GM12892 (cell line): ENCODE results near the gene DDX1.

Experiments used
- DNase-seq: peaks from one replicate; pipeline ENCODE4 v3.0.0; 2011; ENCODE audit not compliant: insufficient read length
- FAIRE-seq: peaks from 2 replicates; lab custom pipeline; 2011; peaks lifted over from hg19 to GRCh38; lab: Jason Lieb, UNC
- POLR2A ChIP-seq: IDR thresholded peaks from 2 replicates; pipeline ENCODE4 v1.6.1; 2011; ENCODE audit warnings: low read depth, low read length, control low read depth
- POLR2AphosphoS5 ChIP-seq: IDR thresholded peaks from 2 replicates; pipeline ENCODE4 v1.6.1; 2011; ENCODE audit warnings: low read depth, low read length, control low read depth
- TAF1 ChIP-seq: IDR thresholded peaks from 2 replicates; pipeline ENCODE4 v1.6.1; 2011; ENCODE audit warnings: low read depth, mild to moderate bottlenecking, control low read depth, low read length, borderline replicate concordance

The DDX1 gene

DNA sequence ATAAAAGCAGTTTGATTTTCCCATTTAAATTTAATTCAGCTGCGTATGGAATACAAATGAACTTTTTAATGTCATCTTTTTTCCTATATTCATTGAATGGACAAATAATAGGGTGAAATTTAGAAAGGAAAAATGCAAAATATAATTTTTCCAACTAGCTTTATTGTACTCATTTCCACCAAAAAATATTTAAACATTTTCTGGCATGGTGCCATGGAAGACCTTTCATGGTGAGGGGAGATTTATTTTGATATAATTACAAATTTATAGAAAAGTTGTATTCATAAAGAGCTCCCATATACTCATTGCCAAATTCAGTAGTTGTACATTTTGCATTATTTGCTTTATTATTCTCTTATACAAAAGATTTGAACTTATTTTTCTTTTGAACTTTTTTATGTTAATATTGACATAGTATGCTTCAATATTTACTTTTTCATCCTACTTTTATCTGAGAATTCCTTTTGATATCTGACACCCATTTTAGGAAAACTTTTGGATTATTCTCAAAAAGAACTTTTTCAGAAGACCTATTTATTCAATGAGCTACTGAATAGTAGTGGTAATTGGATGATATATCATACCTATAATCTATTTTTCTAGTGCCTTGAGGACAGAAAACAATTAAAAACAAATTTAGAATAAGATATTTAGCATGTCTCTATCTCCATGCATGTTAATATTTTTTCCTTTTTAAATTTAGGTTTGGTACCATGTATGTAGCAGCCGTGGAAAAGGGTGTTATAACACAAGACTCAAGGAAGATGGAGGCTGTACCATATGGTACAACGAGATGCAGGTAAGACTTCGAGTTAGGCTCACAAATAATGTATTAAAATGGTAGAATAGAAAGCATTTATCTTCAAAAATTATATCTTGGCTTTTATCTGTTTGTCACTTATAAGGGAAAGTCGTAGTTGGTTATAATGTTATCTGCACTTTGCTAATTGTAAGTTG, 37.5 kb downstream of the DDX1 start:
- FAIRE-seq (no peak), DNase-seq (no peak)
- TF ChIP-seq POLR2AphosphoS5 (no peak), TAF1 (no peak), POLR2A (no peak)

DNA sequence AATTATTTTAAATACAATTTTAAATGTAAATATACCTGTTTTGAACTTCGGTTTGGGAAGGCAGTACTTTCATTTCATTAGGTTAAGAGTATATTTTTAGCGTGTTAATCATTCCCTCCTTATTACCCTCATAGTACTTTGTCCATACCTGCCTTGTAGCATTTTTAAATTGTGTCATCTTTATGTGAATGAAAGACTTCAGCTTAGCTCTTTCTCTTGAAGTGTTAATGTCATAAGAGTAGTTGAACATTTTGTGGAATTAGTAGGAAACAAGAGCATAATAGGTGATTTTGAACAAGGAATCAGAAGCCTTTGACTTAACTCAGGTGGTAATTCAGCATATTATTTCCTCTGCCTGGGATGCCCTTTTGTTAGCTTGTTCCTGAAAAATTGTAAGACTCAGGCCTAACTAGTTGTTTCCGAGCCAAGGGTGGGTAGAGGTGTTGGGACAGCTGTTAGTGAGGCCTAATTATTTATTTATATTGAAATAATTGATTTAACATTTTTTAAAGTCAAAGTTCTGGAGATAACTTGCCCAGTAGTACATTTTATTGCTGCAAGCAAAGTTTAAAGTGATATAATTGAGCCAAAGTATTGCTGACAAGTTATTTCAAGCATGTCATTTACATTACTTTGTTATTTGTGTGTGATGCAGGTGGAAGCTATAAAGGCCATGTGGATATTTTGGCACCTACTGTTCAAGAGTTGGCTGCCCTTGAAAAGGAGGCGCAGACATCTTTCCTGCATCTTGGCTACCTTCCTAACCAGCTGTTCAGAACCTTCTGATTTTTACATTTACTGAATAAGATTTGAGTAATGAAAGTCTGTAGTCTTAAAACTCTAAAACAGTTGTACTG, 38.7 kb downstream of the DDX1 start:
- FAIRE-seq (no peak), DNase-seq (no peak)
- TF ChIP-seq POLR2AphosphoS5, result no peak
- no peak for TF ChIP-seq POLR2A
- no peak for TF ChIP-seq TAF1

DNA sequence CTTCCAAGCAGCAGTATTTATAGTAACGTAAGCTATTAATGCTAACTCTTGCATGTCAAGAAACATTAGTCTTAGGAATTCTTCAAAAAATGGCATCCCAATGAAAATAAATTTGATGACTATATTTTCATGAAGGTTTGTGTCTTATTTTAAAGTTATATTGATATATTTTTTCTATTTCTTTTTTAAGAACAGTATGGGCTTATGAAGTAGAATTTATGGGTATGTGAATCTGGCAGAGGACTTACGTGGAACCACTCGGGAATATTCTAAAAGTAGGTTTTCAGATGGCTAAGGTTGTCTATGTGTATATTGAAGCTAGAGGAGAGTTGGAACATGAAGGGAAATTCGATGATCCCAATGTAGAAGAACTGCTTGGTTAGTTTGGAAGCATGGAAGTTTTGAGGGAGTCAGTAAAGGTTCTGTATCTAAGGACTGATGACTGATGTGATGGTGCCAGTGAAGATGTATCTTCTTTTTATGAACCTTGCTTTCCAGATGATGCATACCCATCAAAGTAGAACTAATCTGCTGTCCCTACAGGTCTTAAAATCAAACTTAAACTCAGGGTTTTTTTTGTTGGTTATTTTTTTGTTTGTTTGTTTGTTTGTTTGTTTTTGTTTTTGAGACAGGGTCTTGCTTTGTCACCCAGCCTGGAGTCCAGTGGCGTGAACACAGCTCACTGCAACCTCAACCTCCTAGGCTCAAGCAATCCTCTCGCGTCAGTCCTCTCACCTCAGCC, 39.5 kb downstream of the DDX1 start:
- no peak for FAIRE-seq
- no peak for TF ChIP-seq POLR2AphosphoS5
- no peak for TF ChIP-seq POLR2A
- no peak for TF ChIP-seq TAF1

DNA sequence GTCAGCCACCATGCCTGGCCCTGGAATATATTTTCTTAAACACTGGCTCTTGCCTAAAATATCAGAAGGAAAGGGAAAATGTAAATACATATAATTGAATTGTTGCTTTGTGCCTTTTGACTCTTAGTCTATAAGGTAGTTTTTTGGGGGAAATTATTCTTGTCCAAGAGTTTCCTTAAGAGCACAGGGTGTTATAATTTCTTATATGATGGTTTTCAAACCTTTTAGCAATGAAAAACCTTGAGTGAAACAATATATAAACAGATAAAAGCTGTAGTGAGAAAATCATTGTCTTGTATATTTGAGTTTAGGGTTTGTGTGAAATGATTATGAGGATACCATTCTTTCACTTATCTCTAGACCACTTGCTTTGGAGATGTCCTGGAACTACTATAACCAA, 40.2 kb downstream of the DDX1 start:
- FAIRE-seq (no peak), DNase-seq (no peak)
- TF ChIP-seq POLR2AphosphoS5 (no peak), TAF1 (no peak)

More for the DNA sequence above, 39.5 kb downstream of the DDX1 start:
- DNase-seq, result no peak

DNA sequence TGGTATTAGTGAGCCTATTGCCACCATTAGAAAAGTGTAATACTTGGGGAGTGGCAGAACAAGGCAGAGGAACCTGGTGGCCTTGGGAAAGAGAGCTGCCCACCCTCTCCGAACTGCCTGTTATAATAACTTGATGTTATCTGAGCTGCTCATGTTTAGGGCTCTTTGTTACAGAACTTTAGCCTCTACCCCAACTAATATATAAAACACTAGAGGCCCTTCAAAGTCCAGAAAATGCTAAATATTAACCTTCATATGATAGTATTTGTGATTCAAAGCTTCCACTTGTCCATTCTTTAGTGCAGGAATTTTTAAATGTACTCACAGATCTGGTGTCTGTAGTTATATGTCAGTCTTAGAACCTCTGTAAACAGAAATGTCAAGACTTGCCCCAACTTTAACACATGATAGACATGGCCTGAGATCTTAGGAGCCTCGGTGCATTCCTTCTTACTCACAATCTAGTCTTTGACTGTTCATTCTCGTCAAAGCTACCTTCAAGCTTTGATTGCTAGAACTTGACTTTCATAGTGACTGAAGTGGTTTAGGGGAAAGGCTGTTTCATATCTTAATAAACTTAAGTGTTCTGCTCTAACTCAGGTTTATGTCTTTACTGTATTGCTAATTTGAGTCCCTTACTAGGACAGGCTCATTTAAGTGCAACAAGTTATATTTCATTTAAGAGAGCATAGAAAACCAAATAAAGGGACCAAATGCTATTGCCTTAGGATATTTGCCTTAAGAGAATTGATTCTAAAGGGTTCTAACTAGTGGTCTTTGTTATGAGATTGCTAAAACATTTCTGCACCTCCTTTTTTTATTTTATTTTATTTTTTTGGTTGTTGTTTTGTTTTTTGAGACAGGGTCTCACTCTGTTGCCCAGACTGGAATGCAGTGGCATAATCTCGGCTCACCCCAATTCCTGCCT, 41.6 kb downstream of the DDX1 start:
- DNase-seq (no peak), FAIRE-seq (no peak)
- TF ChIP-seq POLR2AphosphoS5 (no peak), POLR2A (no peak), TAF1 (no peak)

DNA sequence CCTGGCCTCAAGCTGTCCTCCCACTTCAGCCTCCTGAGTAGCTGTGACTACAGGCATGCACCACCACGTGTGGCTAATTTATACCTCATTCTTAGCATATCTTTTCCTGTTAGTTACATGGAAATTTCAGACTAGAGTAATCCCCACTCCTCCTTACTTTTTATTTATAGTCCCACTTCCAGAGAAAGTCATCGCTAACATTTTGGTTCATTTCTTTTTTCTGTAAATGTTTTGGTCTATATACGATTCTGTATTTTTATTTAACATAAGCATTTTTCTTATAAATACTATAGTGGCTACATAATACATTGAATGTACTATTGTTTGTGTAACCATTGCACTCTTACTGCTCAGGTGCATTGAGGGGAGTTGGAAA, 42.3 kb downstream of the DDX1 start:
- FAIRE-seq (no peak), DNase-seq (no peak)
- TF ChIP-seq POLR2A (no peak), TAF1 (no peak), POLR2AphosphoS5 (no peak)

DNA sequence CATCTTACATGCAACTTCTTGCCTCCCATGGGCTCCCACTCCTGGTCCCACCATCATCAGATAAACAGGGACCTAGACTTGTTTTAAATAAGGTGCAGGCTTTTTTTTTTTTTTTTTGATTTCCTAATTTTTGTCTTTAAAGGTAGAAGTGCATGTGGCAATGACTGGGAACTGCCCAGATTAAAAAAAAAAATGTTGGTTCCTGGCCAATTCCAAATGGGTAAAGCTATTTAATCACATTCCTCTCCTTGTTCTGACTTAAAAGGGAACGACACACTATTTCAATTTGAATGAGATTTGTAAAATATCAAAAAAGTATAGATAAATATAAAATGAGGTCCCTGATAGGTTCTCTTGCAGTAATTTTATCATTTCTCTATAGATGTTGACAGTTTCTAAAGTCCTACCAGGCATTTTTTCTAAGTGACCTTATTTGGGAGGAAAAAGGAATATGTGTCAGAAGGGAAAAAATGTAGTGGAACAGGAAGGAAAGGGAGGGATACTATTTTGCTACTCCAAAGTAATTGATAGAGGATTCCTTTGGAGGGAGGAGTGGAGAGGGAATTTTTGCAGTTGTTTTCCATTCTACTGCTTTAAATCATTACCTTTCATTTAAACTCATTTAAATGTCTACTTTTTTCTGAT, 43.3 kb downstream of the DDX1 start:
- DNase-seq (no peak), FAIRE-seq (no peak)
- TF ChIP-seq POLR2AphosphoS5 (no peak), POLR2A (no peak), TAF1 (no peak)

DNA sequence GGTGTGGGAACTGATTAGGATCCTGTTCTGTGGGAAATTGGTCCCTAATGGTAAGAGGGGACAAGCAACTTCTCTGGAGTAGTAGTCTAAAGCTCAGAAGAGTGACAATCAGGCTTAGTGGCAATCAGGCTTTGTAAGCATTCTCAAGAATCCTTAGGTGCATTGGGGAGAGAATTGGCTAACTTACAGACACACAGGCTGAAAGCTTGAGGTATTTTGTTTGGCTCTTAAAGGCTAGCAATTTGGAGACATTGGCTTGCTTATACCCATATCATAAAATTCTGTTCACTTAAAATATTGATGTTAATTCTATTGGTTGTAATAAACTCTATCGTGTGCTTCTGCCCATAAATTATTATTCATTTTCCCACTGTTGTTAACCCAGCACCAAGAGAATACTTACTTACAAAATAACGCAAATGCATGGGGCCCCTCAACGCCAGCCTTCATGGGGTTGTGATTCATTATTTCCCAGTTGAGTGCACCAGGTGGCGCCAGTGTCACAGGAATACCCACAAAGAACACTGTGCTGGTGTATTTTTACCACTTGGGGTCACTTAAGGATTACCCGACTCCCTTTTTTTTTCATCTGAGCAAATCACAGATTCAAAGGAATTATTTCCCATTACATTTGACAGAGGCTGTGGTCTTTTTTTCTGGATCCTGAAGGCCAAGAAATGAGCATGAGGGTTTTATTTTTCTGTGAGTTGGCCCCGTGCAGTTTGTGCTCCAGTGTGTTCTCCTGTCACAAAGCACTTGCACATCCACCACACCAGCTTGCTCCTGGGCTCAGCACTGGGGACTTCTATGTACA, 45.5 kb downstream of the DDX1 start:
- no peak for TF ChIP-seq POLR2A
- TF ChIP-seq POLR2AphosphoS5, result no peak
- no peak for TF ChIP-seq TAF1
- DNase-seq (no peak), FAIRE-seq (peak; percentile 40)

DNA sequence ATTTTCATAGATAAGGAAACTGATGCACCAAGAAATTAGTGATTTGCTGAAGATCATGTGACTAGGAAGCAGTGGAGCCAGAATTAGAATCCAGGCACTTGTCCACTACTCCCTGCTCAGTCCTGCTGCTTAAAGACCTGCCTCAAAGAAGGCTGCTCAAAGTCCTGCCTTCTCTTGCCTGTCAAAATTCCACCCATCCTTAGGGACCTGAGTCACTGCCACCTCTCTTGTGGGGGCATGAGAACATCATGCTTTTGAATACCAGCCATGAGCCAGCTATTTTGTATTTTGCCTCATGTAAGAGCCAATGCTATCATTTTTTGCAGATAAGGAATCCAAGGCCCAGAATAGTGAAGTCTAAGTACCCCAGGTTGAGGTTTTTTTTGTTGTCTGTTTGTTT, 47.1 kb downstream of the DDX1 start:
- TF ChIP-seq TAF1 (no peak), POLR2AphosphoS5 (no peak), POLR2A (no peak)
- FAIRE-seq (no peak), DNase-seq (no peak)
